ENCODE measurements around the gene TARBP2.
A peak's percentile ranks its signal among the peaks of the same experiment; 100 is the strongest.
"Not testable (repeated sequence)": the region's sequence is repeated elsewhere in the genome, so short reads cannot be mapped to it uniquely, and the experiment has no call there.

TARBP2 gene

GRCh38 chr12:53513712-53514410, 12.8 kb downstream of the TARBP2 start:
- DNase-seq: no peak

- no peak for DNase-seq
These were observed 13.7 kb downstream of the TARBP2 start for GRCh38 chr12:53514628-53515290.

GRCh38 chr12:53515291-53515680, 14.2 kb downstream of the TARBP2 start:
- DNase-seq: no peak

GRCh38 chr12:53516758-53517455, 15.8 kb downstream of the TARBP2 start:
- no peak for DNase-seq

- DNase-seq: no peak
These were observed 17.3 kb downstream of the TARBP2 start for GRCh38 chr12:53518381-53518780.

- DNase-seq: no peak
These were observed 22.0 kb downstream of the TARBP2 start for GRCh38 chr12:53523131-53523530.

- DNase-seq: no peak
These were observed 23.4 kb downstream of the TARBP2 start for GRCh38 chr12:53524476-53524875.

GRCh38 chr12:53530061-53530460, 29.0 kb downstream of the TARBP2 start:
- no peak for DNase-seq

GRCh38 chr12:53530920-53531319, 29.8 kb downstream of the TARBP2 start:
- no peak for DNase-seq

- no peak for DNase-seq
These were observed 30.9 kb downstream of the TARBP2 start for GRCh38 chr12:53532021-53532420.

- no peak for DNase-seq
These were observed 31.7 kb downstream of the TARBP2 start for GRCh38 chr12:53532524-53533445.

- no peak for DNase-seq
These were observed 32.4 kb downstream of the TARBP2 start for GRCh38 chr12:53533471-53533870.

GRCh38 chr12:53536962-53537361, 35.9 kb downstream of the TARBP2 start:
- DNase-seq: no peak

- no peak for DNase-seq
These were observed 37.2 kb downstream of the TARBP2 start for GRCh38 chr12:53538209-53538689.

- no peak for DNase-seq
These were observed 38.4 kb downstream of the TARBP2 start for GRCh38 chr12:53539526-53539925.

GRCh38 chr12:53543539-53543938, 42.5 kb downstream of the TARBP2 start:
- DNase-seq: peak; percentile 39

- not testable (repeated sequence) for DNase-seq
These were observed 47.3 kb downstream of the TARBP2 start for GRCh38 chr12:53548354-53548753.

GRCh38 chr12:53550131-53550530, 49.0 kb downstream of the TARBP2 start:
- DNase-seq: not testable (repeated sequence)

GRCh38 chr12:53550595-53550994, 49.5 kb downstream of the TARBP2 start:
- DNase-seq: no peak

- no peak for DNase-seq
These were observed 50.8 kb downstream of the TARBP2 start for GRCh38 chr12:53551889-53552291.

- DNase-seq: no peak
These were observed 51.6 kb downstream of the TARBP2 start for GRCh38 chr12:53552361-53553327.

All from right kidney (tissue), 1 donor.